GM20431 (cell line): Measurements from ENCODE around the gene NR6A1.

Source experiments
- in situ Hi-C: fragments of 300-500 bp; cut with MseI, MboI; formaldehyde crosslinking; loops from one replicate; pipeline ENCODE4 v1.15.0; 2020; ENCODE audit warnings: low sequenced_read_pairs; ENCODE audit not compliant: unreplicated experiment

Gene NR6A1

DNA sequence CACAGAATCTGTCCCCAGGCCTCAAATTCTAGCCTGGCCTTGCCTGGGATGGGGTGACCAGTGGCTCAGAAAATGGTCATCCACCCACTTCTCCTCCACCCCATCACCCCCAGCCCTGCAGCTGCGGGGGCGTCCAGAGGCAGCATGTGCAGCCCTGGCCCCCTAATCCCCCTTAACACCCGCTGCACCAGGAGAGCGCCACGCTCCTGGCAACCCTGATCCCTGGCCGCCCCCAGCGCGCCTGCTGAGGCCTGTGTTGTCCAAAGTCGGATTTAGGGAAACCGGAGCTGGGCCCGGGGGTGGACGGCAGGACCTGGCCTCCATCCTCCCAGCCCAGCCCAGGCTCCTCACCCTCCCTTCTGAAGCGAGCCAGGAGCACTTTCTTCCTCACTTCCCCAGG lies 285.9 kb downstream of the NR6A1 start:
- in situ Hi-C loops = no loop called here

DNA sequence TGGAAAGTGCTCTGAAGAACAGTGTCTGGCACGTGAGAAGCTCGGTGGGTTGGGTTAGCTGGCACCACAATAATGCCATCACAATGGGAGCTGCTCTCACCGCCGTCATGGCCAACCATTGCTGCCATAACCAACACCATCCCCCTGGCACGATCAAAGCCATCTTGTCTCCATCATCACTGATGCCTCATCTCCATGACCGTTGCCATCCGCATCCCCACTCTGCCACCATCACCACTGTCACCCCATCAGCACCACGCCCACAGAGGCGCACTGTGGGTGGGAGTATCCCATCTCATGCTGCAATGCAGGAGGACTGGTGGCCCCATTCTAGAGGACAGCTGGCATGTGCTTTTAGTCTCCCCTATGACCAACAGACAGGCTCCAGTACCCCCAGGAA lies 287.6 kb downstream of the NR6A1 start:
- in situ Hi-C loops = no loop called here

DNA sequence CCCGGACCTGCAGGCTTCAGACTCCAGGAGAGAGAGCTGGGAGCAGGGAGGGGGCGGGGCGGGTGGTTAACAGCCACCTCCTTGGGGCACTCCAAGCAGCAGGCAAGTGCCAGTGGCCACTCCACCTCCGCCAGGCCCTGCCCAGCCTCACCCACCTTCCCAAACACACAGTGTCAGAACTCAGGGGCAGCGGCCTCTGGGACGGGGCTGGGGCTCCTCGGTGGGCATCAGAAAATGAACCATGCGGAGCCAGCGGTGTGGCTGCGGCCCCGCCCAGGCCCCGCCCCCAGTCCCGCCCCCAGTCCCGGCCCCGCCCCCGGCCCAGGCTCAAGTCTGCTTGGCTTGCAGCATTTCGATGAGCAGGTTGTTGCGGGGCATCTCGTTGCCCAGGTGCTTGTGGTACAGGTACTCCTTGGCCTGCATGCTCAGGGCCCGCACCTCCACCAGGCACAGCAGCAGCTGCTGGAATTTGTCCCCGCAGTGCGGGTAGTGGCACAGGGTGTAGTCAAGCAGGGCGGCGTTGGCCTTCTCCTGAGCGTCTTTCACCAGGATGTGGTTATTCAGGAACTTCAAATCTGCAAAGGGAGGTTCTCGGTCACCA lies 288.6 kb downstream of the NR6A1 start:
- in situ Hi-C loops = no loop called here

DNA sequence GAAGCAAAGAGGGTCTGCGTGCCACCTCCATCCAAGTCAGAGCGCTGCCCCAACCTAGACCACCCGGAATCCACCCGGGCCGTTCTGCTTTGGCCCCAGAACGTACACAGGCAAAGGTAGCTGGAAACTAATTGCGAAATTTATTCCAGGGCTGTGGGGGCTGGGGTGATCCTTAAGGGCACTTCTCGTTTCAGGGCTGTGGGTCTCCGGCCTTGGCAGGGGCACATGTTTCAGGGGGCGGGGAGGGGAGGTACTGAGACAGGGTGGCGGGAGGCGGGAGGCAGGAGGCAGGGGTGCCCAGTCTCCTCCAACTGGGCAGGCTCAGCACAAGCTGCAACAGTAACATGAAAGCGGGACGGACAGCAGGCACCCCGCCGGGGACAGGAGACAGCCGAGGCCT lies 290.0 kb downstream of the NR6A1 start:
- in situ Hi-C loops = no loop called here

DNA sequence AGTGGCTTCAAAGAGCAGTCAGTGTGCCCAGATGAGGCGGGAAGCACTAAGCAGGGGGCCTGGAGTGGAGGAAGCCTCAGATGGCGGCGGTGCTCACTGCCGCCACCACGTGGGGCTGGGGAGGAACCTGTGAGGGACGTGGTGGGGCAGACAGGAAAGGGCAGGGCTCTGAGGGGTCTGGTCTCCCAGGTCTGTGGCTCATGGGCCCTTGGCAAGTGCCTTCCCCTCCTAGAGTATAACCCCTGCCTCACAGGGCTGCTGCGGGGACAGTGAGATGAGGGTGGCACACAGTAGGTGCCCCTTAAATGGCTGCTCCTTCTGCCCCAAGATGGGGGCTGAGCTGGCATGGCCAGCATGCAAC lies 290.5 kb downstream of the NR6A1 start:
- in situ Hi-C loops = no loop called here

DNA sequence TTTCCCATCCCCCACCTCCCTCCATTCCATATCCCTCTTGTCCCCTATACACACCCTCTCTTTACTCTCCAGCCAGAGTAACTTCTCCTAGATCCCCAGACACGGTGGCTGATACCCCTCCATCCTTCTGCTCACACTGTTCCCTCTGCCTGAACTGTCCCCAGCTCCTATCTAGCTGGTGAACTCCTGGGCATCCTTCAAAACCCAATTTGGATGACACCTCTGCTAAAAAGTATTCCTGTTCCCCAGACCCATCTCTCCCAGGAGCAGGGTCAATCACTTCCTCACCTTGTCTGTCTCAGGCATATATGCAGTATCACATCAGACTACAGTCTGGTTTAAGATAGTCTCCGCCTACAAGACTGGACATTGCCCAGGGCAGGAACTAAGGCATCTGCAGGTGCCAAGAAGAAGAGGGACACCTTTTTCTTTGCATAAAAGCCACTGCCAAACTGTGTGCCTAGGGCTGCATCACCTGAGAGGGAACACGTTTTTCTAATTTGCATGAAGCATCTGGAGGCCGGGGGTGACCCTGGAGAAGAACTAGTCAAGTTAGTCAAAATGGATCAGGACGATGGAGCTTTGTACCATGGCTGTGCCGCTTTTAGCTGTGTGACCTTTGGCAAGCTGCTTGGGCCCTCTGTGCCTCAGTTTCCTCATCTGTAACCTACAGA lies 291.0 kb downstream of the NR6A1 start:
- in situ Hi-C loops = no loop called here

DNA sequence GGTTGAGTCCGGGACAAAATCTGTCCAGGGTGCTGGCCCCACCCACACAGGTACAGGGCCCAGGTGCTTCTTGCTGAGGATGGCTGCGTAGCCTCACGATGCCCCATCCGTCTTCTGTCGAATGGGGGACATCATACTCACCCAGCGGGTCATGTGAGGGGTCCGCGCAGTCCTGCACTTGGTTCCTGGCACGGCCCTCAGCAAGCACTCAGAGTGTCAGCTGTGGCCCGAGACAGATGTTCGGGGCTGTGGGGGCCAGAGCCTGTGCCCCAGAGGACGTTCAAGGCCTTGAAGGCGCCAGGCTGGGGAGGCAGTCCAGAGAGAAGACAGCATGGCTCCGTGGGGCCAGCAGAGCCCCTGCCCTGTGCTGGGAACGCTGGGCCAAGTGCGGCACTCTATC lies 291.7 kb downstream of the NR6A1 start:
- in situ Hi-C loops = no loop called here

DNA sequence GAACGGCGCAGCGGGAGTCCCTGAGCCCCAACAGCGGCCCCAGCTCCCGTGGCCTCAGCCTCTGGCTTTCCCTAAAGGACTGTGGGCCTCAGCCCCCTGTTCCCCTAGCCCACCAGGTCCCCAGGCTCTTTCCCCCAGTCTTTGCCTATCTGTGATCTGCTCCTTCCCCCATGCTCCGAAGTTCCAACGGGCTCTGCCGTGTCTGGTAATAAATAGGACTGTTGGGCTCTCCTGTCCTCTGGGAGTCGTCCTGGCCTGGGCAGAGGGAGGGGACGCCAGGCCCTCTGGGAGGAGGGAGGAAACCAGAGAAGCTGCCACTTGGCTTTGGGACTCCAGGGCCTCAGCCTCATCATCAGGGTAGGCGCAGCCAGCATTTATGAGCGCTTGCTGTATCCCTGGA lies 292.8 kb downstream of the NR6A1 start:
- in situ Hi-C loops = no loop called here

DNA sequence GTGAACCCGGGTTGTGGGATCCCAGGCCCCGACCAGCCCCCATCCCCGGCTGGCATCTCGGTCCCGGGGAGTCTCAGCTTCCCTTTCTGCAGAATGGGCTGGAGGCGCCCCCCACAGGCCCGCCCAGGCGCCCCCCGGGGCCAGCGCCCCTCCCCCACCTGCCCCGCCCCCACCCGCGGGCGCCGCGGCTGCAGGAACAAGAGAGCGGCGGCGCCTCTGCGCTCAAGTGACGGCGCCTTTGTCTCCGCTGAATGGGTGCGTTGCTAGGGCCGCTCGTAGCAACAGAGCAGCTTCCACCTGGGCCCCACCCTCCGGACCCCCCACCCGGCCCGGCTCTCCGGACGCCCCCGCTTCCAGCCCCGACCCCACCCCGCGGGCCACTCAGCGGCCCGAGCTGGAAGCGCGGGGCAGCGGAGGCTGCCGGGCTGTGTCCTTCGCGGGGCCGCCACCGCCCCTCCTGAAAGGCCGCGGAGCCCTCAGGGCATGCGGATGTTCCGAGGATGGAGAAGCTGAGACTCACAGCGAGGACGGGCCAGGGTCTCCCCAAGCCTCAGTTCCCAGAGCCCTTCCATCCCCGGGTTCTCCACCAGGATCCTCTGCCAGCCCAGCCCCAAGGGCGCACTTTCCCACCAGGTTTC lies 293.3 kb downstream of the NR6A1 start:
- in situ Hi-C loops = no loop called here

DNA sequence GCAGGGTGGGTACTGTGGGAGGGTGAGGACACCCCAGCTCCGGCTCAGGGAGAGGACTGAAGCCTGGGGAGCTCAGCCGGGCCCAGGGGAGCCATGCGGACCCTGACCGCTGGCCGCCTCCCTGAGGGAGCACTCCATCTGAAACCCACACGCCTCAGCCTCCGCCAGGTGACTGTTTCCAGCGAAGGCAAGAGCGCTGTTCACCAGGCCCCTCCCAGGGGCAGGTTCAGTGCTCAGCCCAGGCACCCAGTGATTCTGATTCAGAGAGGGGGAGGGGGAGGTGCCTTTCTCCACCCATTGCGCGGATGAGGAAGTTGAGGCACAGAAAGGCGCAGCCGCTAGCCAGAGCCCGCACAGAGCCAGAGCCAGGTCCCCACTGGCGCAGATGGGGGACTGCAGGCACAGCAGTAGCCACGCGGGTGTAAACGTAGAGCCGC lies 293.9 kb downstream of the NR6A1 start:
- in situ Hi-C loops = no loop called here

DNA sequence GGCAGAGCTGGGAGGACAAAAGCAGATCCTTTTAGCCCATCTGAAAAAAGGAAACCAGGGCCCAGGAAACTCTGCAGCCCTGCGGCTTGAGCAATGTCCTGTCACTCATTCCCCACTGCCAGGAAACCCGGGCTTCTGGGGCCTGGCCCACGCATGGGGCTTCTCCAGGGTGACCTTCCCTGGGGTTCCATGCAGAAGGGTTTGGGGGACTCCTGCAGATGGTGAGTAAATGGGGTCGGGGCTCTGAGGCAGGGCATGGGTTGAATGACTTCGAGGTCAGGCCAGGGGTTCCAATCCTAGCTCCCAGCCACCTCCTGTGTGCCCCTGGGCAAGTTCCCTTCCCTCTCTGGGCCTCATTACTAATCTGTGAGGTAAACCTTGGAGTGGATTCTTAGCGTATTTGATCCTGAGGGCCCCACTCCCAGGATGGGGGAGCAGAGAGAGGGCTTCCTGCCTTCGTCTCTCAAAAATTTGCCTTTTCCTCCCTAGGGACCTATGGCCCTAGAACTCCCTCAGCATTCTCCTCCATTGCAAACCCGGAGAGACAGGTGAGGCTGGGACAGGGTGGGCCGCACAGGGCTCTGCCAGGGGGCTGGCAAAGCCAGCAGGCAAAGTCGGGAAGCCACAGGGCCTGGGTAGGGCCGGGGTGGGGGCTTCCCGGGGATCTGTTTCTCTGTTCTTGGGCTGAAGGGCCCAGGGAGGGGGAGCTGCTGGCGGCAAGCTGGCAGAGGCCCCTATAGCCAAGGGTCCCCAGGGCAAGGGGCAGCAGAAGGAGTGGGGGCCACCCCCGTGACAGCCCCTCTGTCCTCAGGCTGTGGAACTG lies 295.0 kb downstream of the NR6A1 start:
- in situ Hi-C loops = no loop called here

DNA sequence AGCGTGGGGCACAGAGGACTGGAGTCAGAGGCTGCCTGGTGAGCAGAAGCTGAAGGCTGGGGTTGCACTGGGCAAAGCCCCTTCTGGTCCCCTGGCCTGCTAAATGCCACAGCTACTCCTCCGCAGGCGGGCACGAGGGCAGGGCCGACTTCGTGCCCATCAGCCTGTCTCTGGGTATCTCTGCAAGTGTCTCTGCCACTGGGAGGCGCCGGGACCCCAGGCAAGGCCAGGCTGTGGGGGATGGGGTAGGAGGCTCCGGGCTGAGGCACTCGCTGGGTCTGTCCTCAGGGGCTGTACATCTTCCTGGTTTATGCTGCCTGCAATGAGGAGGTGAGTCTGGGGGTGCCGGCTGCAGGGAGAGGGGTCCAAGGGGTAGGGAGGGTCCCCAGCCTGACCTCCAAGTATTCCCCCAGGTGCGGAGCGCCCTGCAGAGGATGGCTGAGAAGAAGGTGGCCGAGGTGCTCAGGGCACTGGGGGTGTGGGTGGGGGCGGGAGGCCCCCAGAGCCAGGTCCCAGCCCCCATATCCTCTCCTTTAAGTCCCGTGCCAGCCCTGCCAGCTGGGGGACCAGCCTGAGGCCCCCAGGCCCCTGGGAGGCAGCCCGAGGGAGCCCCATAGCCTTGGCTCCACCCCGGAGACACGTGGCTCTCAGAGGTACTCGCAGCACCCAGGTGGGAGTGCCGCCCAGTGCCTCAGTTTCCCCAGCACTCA lies 295.8 kb downstream of the NR6A1 start:
- in situ Hi-C loops = no loop called here

DNA sequence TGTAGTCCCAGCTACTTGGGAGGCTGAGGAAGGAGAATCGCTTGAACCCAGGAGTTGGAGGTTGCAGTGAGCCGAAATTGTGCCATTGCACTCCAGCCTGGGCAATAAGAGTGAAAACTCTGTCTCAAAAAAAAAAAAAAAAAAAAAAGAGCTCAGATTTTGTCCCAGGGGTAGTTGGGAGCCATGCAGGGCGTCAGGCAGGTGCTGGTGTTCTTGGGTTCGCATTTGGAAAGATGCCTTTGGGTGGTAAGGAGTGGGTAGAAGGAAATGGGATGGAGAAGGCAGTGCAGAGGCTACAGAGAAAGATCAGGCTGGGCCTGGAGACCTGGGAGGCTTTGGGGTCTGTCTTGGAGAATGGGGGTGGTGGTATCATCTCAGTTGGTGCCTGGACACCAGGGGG lies 297.0 kb downstream of the NR6A1 start:
- in situ Hi-C loops = no loop called here

DNA sequence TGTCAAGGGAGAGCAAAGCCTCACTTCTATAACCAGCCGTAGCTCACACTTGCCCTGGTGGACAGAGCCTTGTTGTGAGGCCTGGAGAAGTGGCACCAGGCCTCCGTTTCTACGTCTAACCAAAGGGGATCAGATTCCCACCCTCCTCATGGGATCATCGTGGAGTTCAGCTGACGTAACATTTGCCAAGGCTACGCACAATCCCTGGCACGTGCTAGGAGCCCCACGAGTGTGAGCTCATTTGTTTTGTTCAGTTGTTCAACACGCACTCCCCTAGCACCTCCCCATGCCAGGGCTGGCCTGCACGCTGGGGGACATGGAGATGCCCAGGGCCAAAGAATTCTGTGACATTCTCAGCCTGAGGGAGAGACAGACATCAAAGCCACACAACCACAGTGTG lies 297.8 kb downstream of the NR6A1 start:
- in situ Hi-C loops = no loop called here

DNA sequence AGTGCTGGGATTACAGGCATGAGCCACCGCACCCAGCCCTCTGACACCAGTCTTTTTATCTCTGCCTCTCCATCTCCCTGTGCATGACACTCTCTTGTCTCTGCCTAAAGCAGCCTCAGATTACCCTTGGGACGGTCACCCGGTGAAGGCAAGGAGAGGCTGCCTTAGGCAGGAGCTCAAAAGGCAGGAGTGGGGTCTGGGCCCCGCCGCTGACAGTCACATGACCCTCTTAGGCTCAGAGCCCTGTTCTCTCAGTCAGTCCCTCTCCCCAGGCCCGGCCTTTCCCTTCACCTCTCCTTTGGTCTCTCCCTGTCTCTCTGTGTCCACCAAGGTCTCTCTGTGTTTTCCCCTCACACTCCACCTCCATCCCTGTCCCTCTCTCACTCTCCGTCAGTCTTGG lies 298.3 kb downstream of the NR6A1 start:
- in situ Hi-C loops = no loop called here

DNA sequence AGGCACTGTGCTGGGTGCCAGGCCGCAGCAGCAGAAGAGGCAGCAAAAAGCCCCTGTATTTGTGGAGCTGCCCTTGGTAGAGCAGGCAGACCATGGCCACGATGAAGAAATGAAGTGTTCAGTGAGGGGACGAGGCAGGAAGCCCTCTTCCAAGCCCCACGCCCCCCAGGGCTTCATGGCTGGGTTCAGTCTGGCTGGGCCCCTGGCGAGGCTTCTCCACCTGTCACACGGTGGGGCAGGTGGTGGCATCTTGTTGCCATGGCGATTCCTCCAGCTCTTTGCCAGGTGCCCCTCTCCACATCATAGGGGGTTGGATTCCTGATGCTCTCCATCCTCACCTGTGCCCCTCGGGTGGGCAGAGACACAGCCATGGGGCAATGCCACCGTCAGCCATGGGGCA lies 299.4 kb downstream of the NR6A1 start:
- in situ Hi-C loops = no loop called here

DNA sequence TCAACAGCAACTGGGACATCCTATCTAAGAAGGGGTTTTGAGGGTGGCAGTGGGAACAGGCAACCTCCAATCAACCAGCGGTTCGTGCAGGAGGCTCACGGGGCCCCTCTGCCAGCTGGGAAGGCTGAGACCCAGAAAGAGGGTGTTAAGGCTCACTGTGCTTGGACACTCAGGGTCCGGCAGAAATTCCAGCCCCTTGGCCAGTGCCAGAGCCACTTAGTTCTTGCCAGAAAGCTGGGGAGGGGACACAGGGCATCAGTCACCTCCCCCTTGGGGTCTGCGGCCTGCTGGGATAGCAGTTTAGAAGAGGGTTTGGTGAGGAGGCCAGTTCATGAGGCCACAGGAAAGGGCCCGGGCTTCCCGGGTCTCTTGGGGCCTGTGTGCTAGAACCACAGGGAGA lies 300.4 kb downstream of the NR6A1 start:
- in situ Hi-C loops = no loop called here

DNA sequence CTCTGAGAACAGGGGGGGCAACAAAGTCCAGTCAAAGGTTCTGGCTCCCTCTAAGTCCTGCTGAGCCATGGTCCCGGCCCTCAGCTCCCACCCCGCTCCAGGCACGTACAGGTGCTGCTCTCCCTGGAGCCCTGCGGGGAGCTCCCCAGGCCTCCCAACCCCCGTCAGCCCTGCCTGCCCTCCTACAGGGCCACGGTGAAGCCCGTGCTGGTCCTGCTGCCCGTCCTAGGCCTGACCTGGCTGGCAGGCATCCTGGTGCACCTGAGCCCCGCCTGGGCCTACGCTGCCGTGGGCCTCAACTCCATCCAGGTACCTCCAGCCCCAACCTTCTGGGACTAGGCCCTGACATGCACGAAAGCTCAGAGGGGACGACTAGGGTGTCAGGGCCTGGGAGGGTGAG lies 300.8 kb downstream of the NR6A1 start:
- in situ Hi-C loops = no loop called here

DNA sequence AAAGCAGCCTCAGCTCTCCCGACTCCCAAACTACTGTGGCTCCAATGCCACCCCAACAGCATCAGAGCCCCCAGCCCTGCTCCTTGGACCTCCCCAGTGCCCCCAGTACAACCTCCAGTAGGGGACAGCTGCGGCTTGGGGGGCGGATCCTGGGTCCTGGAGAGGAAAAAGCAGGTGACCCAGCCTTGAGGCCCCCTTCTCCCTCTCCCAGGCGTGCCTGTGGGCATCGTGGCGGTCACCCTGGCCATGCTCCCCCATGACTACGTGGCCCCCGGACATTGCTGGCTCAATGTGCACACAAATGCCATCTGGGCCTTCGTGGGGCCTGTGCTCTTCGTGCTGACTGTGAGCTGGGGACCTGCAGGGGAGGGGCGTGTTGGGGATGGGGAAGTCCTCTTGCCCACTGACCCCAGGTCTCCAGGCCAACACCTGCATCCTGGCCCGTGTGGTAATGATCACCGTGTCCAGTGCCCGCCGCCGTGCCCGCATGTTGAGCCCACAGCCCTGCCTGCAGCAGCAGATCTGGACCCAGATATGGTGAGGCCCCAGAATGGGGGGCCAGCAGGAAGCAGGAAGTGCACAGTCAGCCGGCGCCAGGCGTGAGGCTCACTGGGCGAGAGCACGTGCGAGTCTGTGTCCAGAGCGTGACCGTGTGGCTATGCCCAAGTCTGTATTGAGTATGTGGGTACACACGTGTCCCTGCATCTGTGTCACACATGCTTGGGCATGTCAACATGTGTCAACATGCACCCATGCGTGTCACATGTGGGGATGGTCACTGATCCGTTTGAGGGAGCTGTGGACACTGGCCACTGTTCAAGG lies 301.9 kb downstream of the NR6A1 start:
- in situ Hi-C loops = no loop called here
